ENCODE results near the gene SLC8A3.

GRCh38 chr14:70036665-70037064 is 152.1 kb downstream of the SLC8A3 start:
- TF ChIP-seq POLR2A (IDR thresholded peaks at IDR 0.05) (no peak), CTCF (IDR thresholded peaks at IDR 0.05) (no peak)
